HG02943 (cell line): ENCODE results near the gene RASGEF1B.

Experiments used
- ATAC-seq: cut with Tn5 transposase; IDR thresholded peaks from one replicate; pipeline ENCODE4 v1.9.1; 2021; ENCODE audit warnings: mild to moderate bottlenecking, low read depth, moderate library complexity; ENCODE audit not compliant: unreplicated experiment

RASGEF1B gene

DNA sequence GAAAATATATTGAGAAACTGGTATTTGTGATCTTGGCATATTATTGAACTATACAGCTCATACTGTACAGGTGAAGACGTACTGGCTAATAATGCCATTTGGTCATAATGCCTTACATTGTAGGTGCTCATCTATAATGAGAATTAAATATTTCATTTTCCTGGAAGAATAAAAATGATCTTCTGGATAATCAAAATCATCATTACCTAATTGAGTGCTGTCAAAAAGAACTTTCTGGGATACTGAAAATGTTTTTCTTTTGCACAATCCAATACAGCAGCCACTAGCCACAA is 4.1 kb downstream of the RASGEF1B start:
- ATAC-seq, result no peak

DNA sequence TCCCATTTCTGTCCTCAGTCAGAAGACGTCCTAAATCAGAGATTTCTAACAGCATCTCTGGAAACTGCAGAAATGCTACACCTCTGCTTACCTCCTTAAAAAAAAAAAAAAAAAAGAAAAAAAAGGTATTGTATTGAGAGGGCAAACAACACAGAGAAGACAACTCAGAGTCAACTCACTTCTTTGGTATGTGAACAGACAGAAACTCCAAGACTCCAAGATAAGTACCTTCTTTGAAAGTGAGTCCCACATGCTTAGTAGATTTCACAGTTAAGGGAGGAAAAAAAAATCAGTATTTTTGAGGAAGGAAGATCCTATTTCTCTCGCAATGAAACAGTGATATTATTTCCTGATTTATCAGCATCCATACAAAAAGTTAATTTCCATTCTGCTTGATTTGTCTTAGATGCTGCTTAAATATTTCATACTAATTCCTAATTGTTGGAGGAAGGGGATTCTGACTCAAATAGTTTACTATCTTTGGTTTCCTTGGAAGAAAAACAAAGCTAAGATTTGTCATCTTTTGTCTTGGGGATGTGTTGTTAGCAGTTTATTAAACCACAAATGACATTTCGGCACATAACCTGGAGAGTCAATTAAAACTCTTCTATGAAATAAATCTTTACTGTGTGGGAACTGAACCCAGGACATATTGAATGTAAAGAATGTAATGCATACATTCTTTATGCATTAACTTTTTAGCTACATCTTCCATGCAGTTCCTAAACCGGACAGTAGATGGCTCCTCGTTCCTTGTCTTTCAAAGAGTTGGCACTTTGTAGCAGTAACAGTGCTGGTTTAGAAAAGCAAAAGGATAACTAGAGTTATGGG is 4.7 kb downstream of the RASGEF1B start:
- ATAC-seq, result no peak

DNA sequence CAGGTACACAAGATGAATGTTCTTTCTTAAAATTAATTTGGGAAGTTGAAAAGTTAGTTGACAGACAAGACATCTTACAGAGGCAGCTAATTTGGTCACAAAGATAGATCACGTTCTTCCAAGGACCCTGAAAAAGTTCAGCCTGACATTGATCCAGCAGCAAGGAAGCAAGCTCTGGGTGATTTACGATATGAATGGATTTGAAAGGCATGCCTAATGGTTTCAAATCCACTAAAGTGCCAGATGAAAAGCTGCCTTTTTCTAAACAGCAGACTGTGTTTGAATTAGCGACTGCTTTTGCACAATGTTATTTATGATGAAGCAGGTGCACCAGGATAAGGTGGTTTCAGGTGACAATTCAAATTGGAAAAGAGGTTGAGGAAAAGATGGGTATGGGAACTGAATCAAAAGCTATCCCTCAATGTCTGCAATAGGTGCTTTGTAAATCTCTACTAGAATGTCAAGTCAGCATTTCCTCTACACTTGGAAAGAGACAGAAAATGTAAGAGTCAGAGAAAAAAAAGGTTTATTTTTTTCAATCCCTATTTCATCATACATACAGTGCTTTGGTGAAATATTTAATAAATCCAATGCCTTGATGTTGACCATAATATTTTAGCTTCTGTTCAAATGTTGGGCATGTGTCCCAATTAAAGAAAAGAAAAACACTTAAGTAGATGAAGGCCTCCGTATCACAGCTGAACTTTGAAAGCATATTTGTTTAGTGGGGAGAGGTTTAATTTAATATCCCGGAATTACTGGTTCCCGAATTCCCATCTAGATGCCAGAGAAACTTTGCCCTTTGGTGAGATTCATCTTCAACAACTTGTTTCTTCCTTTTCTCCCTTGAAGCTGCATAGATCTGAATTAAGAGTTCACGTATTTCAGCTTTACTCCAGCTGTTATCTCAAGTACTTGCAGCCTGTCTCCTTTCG is 6.0 kb downstream of the RASGEF1B start:
- no peak for ATAC-seq

DNA sequence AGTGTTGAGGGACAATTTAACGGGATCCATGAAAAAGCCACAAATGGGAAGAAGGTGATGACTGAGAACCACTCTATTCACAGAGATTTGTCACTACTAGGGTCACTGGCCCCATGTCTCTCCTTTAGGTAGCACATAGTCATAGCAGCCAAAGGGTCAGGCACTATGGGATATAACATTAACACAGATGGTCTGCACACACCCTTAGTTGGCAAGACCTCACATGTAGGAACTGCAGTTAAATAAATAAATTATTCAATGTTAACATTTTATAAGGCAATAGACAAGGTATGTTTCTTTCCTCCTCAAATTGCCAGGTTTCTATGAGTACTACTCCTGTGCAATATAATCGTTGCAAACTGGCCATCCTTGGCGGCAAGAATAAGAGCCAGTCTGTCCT is 10.9 kb downstream of the RASGEF1B start:
- no peak for ATAC-seq

DNA sequence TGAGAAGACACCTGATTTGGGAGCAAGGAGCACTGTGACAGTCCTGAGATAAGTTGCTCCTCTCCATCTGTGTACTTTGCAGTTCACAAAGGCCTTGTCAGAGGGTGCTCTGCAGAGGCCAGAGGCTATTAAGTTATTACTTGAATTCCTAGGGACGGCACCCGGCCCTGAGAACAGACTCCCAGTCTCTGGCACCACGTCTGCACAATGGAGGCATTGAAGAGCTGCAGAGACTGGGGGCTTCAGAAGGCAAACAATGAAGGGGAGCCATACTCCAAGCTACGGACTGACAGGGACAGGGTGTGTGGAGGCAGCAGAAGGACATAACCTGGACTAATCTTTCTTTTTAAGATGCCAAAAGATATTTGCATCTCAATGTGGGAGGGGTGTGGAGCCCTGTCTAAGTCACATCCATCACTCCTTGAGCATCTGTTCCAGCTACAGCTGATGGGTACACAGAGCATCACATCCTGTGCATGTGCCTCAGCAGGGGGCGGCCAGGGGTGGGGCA is 11.5 kb downstream of the RASGEF1B start:
- no peak for ATAC-seq

DNA sequence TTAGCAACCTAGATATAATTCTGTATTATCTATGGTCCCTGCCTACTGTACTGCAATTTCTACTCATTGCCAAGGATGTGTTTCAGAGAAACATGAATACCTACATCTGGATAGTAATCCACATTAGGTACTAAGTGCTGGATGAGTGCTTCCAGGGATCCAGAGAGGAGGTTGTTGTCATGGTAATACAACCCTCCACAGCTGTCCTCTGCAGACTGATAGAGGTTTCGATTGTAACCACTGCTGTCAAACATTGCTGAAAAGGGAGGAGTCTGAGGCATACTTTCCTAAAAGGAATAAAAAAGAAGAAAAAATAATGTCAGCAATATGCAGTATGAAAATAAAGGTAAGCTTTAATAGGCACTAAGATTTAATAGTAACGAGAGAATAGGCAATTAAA is 12.5 kb downstream of the RASGEF1B start:
- no peak for ATAC-seq

DNA sequence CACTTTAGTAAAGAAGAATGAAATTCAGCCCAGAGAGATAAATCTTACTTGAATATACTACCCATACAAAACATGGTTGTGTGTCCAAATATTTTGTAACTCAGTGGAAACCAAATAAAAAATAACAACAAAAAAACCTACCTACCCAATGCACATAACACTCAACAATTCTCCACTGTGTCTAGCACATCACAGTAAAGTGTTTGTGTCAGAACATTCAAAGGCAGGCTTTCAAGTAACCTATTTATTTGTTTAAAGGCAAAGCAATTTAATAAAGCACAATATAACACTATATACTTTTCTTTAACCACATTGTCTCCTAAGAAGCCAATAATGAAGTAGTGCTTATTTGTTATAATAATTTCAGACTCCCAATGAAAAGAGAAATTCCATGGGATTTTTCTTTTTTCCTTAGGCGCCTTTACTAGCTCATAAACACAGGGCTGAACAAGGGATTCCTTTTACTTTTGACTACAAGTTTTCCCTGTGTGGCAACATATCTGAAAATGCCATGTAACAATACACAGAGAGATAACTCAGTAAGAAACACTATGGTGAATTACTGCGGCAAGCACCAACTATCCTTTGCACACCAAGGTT is 13.7 kb downstream of the RASGEF1B start:
- no peak for ATAC-seq

DNA sequence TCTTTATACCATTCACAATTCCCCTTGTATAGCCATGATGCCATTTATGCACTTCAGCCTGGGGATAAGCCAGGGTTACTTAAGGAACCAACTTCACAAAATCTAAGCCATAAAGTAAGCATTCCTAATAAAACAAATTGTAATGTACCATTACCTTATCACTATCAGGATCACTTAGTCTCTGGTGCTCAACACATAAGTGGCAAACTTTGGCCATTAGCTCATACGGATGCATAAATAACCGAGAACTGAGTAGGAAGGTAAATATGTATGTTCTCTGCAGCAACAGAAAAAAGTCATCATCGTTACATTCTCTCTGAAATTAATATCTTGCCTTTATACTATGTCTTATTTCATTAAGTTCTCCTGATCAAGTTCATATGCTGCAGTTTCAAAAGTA is 14.4 kb downstream of the RASGEF1B start:
- ATAC-seq, result no peak

DNA sequence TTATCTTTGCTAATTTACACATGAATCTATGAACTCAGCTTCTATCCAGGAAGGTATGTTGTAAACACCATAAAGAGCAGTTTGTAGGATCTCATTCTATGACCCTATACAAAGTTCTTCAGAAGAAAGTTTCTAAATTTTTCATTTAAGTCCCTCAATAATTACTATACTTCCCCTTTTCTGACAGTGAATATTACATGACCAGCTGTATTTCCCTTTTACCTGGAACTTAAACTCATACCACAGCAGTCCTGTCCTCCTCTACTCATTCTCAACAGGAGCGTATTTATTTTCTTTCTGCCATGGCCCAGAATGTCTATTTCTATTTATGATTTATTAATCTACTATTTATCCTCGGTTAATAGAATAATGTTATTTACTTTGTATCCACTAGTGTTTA is 15.8 kb downstream of the RASGEF1B start:
- ATAC-seq, result no peak

DNA sequence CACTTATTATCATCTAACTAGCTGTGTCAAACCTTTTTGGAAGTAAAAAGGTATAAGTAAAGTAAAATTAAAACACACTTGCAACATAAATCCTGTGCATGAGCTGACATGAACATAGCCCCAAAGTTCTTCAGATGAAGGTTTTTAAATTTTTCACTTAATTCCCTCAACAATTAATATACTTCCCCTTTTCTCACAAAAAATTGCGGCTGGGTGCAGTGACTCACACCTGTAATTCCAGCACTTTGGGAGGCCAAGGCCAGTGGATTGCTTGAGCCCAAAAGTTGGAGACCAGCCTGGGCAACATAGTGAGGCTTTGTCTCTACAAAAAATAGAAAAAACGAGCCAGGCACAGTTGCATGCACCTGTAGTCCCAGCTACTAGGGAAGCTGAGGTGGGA is 16.8 kb downstream of the RASGEF1B start:
- no peak for ATAC-seq

DNA sequence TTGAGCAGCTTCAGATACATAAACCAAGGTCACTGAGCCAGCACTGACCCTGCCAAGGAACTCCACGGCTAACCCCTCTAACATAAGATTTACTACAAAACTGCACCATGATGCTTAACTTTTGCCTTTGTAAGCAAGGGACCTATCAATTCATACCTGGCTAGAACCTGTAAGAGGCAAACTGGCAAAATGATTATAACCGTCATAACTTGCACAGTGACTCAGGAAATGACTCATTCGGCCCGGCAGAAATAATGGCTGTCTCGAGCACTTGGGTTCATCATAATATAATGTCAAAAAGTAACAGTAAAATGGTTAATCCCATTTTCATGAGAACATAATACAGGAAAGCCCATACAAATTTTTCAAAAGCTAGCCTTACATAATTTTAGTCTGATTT is 17.2 kb downstream of the RASGEF1B start:
- no peak for ATAC-seq

DNA sequence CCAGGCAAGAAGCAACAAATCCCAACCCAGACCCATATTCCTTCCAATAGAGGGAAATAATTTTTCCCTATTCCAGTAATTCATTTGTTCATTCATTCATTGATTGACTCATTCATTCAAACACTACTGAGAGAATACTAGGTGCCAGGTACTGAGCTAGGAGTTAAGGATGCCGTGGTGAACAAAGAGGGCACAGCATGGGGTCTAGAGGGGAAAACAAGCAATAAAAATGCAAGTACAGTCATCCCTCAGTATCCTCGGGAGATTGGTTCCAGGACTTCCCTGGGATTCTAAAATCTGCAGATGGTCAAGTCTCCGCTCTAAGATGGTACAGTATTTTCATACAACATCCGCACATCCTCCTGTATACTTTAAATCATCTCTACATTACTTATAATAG is 18.7 kb downstream of the RASGEF1B start:
- ATAC-seq, result no peak

DNA sequence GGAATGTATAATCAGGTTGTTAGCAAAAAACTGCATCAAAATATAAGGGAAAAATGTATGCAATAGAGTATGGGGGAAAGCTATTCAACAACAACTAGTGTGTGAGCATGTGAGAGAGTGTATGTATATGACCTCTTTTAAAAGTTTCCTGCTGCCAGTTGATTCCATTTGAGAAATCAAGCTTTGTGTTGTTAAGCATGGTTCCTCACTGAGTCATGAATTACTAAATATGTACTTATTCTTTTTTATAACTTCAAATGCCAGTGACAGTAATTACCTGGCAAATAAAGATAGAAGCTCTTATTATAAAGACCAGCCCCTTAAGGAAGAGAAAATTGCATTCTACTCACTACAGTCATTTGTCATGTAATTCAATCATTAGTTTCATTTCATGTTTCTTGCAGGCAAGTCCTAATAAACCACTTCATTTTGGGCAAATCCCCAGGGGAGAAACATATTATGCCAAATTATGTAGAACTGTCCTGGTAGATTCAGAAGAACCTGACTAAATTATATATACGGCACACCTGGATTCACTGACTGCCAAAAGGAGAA is 19.2 kb downstream of the RASGEF1B start:
- ATAC-seq, result no peak

DNA sequence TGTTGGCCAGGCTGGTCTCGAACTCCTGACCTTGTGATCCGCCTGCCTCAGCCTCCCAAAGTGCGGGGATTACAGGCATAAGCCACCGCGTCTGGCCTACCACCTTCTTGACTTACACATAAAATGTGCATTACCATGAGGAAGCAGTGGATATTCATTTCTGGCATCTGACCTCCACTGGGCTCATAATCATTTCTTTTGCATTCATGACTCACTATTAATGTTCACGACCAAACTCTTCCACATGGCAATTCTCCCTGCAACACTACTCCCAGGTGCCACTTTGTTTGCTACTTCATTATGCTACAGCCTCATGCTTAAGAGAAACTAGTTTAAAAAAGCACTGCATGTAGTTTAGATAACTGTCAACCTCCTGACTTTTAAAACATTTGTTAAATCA is 22.7 kb downstream of the RASGEF1B start:
- no peak for ATAC-seq

DNA sequence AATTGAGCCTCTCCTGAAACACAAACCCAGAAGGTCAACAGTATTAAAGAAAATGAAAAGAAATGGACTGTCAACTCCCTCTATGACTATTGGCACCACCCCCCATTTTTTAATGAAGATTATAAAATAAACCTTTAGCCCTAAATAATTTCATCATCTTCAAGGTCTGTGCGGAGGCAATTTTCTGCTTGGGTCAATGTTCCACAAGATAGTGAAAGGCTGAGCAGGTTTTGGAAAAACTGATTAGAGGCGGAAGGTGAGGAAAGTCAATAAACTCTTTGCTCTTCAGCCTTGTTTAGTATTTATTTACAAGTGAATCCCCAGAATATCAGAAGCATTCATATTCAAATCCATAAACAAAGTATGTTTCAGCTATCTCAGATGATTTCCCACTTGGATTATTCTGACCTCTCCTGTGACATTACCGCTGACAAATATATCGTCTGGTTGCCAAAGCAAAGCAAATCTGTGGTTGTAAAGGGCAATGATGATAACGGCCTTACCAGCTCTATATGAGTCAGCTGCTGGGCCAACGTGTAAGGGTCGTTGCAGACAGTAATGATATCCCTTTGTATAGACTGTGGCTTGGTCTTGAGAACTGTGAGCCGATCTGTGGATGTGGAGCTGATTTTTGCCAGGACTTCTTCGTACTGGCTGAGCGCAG is 24.0 kb downstream of the RASGEF1B start:
- ATAC-seq, result no peak

DNA sequence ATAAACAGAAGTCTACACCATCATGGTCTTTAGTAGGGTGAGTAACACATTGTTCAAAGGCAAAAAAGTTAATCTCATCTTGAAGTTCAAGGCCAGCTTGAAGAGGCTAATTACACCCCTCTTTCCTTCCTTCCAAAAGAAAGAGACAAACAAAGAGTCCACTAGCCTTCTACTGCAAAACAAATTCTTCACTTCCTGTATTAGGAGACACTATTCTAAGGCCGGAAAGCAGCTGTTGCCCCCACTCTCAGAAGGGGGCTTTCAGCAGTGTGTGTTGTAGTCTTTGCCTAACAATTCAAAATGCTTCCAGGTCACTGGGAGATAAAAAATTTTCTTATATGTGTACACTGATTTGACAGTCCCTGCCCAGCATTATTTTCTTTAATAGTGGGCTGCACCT is 25.1 kb downstream of the RASGEF1B start:
- no peak for ATAC-seq

DNA sequence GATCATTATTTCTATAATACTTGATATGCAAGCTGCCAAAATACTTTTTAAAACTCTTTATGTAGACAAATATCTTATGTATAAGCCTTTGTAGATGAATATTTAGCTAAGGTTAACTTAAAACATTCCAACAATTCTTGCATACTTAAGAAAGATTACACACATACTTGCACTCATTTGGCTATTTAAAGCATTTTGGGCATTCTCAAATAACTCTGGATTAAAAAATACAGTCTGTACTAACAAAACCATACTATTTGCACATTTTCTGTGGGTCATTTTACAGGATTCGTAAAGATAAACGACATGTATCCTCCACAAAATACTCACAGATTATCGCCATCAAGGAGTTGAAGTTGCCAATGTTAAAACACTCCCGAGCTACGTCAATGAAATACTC is 26.5 kb downstream of the RASGEF1B start:
- ATAC-seq, result no peak

DNA sequence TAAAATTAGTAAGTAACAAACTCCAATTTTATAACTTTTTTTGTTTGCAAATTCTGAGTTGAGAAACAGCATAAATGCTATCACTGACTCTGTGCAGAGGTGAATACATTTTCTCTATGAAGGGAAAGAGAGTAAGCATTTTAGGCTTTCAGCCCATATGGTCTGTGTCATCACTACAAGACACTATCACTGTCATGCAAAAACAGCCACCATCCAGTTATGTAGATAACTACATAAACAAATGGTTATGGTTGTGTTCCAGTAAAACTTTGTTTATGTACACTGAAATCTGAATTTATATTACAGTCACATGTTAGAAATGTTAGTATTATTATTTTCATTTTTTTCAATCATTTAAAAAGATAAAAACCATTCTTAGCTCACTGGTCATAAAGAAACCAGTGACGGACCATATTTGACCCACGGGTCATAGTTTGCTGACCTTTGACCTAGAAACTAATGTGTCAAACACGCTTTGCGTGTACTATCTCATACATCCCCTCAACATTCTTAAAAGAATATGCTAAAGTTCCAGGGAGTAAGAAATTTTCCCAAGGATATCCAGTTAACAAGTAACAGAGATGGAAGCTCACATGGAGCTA is 29.1 kb downstream of the RASGEF1B start:
- no peak for ATAC-seq

DNA sequence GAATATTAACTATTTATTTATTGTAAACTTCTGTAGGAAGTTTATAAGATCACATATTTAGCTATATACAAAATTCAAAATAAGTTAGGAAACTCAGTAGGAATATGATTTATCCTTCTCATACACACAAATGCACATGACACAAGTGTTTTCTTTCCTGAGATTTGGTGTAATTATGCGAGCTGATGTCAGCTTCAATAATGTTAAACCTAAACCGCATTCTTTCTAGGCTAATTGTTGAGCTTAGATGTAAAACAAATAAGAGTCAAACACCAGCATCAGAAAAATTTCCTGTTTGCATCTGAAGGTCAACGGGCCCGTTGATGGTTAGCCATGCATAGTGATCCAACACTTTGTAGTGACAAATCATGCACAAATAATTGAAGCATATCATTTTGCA is 30.8 kb downstream of the RASGEF1B start:
- ATAC-seq, result no peak

DNA sequence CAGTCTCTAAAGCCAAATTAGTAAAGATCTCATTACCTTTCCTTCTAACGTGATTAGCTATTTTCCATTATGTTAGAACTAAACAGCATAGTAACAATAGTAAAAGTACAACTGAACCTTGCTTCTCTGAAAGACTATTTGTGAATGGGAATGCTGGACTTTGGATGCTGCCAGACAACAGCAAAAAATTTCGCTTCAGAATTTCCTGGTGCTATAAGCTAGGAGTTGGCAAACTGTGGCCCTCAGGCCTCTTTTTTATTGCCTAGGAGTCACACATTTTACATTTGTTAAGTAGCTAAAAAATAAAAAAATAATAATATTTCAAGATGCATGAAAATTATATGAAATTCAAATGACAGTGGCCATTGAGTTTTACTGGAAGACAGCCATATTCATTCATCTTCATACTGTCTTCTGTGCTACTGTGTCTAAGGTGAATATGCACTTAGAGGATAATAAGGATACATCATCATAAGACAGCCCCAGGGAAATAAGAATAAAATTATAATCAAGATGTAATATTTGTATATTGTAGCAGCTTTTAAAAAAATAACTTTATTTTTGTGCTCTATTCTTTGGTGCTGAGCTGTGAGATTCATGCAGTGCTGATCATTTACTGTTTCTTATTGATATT is 34.6 kb downstream of the RASGEF1B start:
- ATAC-seq, result no peak
